Stimulated activated CD4-positive, alpha-beta T cell treated with anti-CD3 and anti-CD28 coated beads, Interleukin-15, amount 100 ng/mL, for 24 hours (primary cell): ENCODE measurements around the gene PDHX.
"Not testable (repeated sequence)": the region's sequence is repeated elsewhere in the genome, so short reads cannot be mapped to it uniquely, and the experiment has no call there.

Experiments
- DNase-seq: peaks from one replicate; pipeline ENCODE4 v3.0.0-alpha.2; 2020

PDHX gene

DNA sequence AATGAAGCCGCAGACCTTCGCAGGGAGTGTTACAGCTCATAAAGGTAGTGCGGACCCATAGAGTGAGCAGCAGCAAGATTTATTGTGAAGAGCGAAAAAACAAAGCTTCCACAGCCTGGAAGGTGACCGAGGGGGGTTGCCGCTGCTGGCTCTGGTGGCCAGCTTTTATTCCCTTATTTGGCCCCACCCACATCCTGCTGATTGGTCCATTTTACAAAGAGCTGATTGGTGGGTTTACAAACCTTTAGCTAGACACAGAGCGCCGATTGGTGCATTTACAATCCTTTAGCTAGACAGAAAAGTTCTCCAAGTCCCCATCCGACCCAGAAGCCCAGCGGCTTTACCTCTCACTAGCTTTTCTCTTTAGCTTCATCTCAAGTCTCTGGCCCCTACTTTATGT, 2.9 kb upstream of the PDHX start:
- not testable (repeated sequence) for DNase-seq

DNA sequence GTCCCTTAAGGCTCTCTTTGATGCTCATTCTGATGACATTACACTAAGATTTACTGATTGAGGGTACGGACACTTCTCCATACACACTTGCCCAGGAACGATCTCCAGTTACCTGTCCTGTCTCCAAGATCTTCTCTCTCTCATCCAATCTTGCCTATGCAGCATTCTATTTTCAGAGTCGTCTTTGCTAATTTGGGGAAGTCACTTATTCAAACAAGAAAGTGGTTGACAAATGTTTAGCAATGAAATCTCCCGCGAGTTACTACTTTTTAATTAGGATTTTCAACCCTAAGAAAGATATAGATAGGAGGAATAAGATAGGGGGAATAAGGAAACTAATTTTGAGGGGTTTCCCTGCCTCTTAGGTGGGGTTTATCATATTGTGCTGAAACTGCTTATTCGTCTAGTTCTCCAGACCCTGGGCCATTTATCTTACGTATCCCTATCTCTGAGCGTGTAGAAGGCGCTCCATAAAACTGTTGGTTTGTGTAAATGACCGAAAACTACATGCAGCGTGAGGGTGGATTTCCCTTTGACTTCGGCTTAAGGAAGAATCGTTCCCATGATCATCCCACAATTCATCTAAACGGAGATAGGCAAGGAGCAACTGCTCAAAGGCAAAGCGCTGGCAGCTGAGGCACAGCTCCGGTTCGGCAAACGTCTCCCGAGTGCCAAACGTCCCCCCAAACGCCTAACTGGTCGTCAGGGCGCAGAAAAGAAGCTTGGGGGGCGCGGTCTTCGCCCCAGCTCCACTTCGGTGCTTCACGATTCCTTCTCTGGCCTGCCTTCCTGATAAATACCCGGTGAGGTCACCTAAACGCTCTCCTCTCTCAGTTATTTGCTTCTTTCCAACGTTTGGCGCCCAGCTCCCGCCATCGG, 1.0 kb upstream of the PDHX start:
- DNase-seq = no peak

DNA sequence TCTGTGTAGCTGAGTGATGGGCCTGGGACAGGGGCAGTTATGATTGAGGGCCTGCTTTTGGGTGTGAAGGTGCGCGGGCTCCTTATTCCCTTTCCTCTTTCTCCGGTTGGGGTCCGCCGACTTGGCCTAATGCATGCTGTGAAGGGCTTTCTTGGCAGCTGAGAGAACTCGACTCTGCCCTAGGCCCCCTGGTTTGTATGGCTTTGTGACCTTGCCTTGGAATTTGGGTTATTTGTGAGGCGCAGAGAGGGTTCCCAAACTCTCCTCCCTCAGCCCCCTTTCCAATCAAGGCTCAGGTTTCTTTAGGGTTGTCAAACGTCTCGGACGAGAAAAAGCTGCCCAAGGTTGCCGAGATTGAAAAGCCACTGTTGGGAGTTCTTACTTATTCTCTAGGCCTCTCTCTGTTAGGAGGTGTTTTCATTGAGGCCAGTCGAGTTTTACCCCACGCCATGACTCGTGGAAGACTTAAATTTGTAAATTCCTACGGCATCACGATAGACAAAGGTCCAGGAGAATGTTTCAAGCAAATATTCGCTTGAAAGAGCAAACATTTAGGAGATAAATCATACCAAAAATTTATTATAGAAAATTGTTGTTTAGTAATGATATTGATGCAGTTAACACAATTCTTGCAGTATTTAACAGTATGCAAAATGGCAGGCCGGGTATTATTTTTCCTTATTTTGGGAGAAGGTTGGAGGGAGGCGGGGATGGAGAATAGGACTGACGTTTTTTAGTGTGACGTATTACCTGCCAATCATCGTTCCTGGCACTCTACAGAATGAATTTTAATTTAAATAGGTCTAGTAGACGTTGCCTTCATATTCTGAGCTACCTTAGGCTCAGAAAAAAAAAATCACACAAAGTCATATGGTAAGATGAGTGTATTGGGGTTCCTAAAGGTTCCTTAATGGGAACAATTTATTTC, 689 bp downstream of the PDHX start:
- DNase-seq = no peak

DNA sequence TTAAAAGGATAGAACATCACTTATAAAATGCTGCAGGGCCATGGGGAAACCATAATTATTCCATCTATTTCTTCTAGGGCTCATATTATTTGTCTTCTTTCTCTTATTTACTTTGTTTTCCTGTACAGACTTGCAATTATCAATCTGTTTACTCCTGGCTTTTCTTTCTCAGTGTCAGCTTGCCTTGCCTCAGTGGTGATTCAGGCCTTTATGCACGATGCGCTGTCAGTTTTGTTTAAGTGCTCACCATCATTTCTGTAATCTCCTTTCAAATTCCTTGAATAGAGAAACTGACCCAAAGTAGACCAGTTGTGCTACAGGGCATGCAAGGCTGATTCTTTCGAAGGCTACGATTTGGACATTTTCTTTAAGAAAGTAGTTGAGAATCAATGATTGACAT, 4.7 kb downstream of the PDHX start:
- no peak for DNase-seq

DNA sequence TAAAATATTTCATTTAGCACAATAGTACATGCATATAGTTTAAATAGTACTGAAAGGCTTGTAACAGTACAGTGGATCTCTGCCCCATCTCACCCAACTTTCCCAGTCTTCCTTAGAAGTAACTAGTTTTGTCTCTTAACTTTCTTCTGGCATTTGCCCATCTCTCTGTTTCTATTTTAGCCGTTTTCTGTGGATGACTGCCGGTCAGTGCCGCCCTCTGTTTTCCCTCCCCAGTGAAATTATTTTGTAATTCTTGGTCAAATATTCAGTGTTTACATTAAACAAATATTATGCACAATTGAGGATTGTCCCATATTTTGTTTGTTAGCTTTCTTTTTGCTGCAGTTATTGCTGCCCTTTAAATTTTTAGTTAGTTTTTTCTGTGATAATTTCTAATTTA, 8.3 kb downstream of the PDHX start:
- no peak for DNase-seq

DNA sequence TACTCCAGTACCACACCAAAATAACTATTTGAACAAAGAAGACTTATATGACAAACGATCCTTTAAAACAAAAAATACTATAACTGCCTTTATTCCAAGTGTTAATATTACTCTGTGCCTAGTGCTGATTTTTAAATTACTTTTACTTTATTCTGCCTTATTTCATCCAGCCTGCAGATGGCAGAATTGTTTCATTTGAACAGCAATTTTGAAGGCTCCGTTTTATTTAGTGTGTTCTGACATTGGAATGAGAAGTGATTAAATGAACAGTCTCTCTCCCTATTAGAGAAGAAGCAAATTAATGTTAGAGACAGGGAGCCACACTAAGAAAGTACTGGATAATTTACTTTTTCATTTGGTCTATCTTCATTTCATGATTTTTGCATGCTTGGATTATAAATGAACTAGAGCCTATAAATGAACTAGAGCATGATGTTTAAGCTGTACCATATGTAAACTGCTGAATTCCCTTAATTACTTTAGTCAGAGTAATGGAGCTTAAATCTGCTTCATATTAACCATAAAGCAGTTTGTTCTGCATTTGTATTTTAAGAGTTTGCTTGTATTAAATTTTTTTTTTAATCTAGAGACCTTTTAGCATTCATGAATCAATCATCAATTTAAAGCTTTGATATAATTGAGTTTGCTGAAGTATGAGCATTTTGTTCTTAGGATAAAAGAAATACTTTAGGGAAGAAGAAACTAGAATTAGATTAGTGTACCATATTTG, 9.8 kb downstream of the PDHX start:
- DNase-seq = no peak

- no peak for DNase-seq
These were observed 10.4 kb downstream of the PDHX start for GRCh38 chr11:34926831-34927132.

DNA sequence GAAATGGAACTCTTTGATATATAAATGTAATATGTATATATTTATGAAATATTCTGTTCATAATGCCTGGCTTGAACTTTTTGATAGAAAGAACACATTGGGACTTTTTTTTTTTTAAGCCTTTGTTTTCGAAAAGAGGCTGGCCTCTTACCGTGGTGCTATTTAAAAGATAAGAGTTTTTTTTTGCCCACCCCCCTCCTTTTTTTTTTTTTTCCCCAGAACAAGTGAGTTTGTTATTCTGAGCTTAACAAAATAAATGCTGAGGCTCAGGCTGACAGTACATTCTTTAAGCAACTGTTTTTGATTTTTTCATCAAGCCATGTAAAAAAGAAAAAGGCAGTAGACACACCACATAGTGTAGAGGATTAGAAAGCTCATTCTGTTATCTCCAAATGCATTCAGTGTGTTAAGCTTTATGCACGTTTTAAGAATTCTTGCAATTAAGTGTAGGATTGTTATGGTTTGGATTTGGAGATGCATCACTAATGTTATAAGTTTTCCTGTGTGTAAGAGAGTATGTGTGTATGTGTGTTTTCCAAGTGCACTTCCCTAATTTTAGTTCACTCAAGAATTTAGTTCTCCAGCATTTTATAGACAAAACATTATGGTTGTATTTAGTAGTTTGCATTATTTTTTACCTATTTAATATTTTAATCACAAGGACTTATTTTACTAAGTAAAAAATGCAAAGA, 12.0 kb downstream of the PDHX start:
- DNase-seq = no peak

GRCh38 chr11:34928960-34929680, 12.7 kb downstream of the PDHX start:
- no peak for DNase-seq

GRCh38 chr11:34929794-34930763, 13.7 kb downstream of the PDHX start:
- DNase-seq = no peak

- DNase-seq = no peak
These were observed 20.7 kb downstream of the PDHX start for GRCh38 chr11:34936945-34937629.

GRCh38 chr11:34938611-34939010, 22.2 kb downstream of the PDHX start:
- no peak for DNase-seq

DNA sequence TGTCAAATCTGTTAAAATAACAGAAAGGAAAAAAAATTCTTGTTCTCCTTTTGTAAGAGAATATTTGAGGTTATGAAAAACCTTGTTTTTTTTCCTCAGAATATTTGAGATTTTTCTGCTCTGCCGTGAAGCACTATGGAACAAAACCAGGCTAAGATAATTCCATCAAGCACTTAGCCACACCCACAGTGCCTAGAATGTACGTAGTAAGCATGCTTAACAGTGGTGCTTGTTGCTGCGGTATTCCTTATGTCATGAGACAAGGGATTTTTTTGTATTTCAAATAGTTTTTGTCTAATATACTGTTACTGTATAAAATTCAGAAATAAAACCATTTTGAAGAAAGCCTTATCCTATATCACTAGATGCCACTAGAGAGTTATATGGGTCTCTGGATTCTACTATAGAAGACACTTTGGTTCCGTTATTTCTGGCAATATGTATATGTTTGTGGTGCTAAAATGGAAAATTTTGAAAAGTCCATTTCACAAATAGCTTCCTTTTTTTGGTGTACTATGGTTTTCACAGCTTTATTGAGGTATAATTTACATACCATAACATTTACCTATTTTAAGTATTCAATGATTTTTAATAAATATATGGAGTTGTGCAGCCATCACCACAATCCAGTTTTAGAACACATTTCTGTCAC, 23.7 kb downstream of the PDHX start:
- no peak for DNase-seq

GRCh38 chr11:34941688-34942087, 25.3 kb downstream of the PDHX start:
- no peak for DNase-seq

- DNase-seq = no peak
These were observed 28.3 kb downstream of the PDHX start for GRCh38 chr11:34944692-34945091.

DNA sequence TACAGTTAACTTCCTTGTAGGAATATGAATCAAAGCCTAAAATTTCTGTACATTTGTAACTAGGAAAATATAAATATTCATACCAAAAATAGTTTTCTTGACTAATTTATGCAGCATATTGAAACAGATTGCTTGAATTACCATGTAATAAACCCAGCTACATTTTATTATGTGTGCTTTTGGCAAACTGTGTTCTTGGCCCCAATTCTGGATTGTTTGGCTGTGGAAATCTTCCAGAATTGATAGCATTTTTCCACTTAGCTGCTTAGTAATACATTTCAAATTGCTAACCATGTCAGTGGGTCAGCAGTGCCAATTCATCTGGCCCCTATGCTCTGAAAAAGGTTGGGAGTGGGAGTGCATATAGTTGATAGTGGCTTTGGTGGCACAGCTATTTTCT, 32.3 kb downstream of the PDHX start:
- DNase-seq = no peak

DNA sequence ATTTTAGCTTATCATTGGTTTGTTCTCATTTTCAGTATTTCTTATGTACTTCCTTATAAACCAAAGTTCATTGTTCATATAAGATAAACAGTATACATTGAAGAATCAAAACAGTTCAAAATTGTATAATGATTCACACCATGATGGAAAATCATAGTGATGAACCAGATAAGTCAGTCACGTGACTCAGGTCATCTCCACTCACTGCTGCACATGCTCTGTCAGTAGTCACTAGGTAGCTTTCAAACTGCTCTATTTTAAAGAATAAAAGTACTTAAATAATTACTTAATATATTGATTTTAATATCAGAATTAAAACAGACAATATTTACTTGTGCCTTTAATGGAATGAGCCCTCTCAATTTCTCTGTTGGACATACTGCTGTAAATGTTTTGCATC, 37.5 kb downstream of the PDHX start:
- DNase-seq = no peak

DNA sequence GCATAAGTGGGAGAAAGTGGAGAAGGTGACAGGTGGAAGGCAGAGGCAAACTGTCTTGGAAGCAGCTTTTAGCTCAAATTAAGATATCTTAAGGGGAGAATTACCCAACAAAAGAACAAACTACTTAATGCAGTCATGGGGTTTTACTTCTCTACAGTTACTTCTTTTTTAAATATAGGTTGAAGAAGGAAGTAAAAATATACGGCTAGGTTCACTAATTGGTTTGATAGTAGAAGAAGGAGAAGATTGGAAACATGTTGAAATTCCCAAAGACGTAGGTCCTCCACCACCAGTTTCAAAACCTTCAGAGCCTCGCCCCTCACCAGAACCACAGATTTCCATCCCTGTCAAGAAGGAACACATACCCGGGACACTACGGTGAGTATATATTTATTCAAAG, 40.8 kb downstream of the PDHX start:
- no peak for DNase-seq

GRCh38 chr11:34957606-34958005, 41.2 kb downstream of the PDHX start:
- DNase-seq = no peak

- DNase-seq = no peak
These were observed 43.4 kb downstream of the PDHX start for GRCh38 chr11:34959770-34960169.
